ENCODE measurements around the gene SRCAP.

Gene SRCAP

GRCh38 chr16:30740364-30741251 lies 41.6 kb downstream of the SRCAP start:
- peak; percentile 97 for DNase-seq (ENCODE audit: low spot score)
- Histone ChIP-seq H3K27ac (ENCODE audit: poor library complexity, severe bottlenecking) (peak overlapping the region; percentile 97), H3K4me1 (ENCODE audit: insufficient read depth, poor library complexity, severe bottlenecking) (peaks cover 16% of the 10 kb centered on the region), H3K9me3 (ENCODE audit: severe bottlenecking) (no peaks in the 10 kb centered on the region), H3K36me3 (ENCODE audit: low read depth) (peaks cover 66% of the 10 kb centered on the region), H3K4me3 (ENCODE audit: severe bottlenecking) (peak overlapping the region; percentile 41), H3K27me3 (ENCODE audit: insufficient read depth, poor library complexity, severe bottlenecking) (no peaks in the 10 kb centered on the region)
- TF ChIP-seq, protein P1, sequence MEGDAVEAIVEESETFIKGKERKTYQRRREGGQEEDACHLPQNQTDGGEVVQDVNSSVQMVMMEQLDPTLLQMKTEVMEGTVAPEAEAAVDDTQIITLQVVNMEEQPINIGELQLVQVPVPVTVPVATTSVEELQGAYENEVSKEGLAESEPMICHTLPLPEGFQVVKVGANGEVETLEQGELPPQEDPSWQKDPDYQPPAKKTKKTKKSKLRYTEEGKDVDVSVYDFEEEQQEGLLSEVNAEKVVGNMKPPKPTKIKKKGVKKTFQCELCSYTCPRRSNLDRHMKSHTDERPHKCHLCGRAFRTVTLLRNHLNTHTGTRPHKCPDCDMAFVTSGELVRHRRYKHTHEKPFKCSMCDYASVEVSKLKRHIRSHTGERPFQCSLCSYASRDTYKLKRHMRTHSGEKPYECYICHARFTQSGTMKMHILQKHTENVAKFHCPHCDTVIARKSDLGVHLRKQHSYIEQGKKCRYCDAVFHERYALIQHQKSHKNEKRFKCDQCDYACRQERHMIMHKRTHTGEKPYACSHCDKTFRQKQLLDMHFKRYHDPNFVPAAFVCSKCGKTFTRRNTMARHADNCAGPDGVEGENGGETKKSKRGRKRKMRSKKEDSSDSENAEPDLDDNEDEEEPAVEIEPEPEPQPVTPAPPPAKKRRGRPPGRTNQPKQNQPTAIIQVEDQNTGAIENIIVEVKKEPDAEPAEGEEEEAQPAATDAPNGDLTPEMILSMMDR (IDR thresholded peaks at IDR 0.05; ENCODE audit: poor library complexity, severe bottlenecking) = no peak
- ATAC-seq (ENCODE audit: low read depth) = peak; percentile 76

DNA sequence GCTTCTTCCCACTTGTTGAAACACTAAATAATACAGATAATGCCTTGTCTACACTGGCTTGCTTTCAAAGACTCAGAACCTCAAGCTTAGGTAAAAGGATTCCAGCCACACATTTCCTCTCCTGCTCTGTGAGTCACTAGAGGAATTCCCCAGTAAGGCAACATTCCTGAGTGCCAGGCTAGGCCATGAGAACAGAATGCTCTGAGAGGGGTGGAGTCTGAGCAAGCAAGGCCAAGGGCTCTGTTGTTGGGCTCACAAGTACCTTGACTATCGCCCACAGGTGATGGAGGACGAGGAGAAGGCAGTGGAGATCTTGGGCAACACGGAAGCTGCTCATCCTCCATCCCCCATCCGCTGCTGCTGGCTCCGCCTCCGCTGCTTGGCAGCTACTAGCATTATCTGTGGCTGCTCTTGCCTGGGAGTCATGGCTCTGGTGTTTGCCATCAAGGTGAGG lies 42.5 kb downstream of the SRCAP start:
- H3K4me3 ChIP-seq (ENCODE audit: severe bottlenecking) = peak overlapping the region; percentile 41
- peaks cover 57% of the 10 kb centered on the region for H3K36me3 ChIP-seq (ENCODE audit: low read depth)
- H3K27ac ChIP-seq (ENCODE audit: poor library complexity, severe bottlenecking) = peak overlapping the region; percentile 97
- H3K4me1 ChIP-seq (ENCODE audit: insufficient read depth, poor library complexity, severe bottlenecking) = peaks cover 16% of the 10 kb centered on the region
- DNase-seq (ENCODE audit: low spot score) (peak; percentile 96), ATAC-seq (ENCODE audit: low read depth) (peak; percentile 86)
- H3K27me3 ChIP-seq (ENCODE audit: insufficient read depth, poor library complexity, severe bottlenecking) = no peaks in the 10 kb centered on the region
- H3K9me3 ChIP-seq (ENCODE audit: severe bottlenecking) = no peaks in the 10 kb centered on the region
- TF ChIP-seq, protein P1 (IDR thresholded peaks at IDR 0.05; ENCODE audit: poor library complexity, severe bottlenecking) = no peak

DNA sequence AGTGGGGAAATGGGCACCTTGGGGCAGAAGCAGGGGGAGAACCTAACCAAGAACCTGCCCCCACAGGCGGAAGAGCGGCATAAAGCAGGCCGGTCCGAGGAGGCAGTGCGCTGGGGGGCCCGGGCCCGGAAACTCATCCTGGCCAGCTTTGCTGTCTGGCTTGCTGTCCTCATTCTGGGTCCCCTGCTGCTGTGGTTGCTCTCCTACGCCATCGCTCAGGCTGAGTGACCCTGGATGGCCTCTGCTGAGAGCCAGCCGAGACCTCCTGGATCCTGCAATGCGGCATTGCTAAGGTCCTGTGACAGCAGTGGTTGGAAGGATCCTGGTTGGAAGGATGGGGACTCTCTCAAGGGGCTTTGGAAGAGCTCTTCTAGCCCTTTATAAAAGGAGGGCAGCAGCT lies 44.7 kb downstream of the SRCAP start:
- Histone ChIP-seq H3K36me3 (ENCODE audit: low read depth) (peaks cover 43% of the 10 kb centered on the region), H3K4me3 (ENCODE audit: severe bottlenecking) (no peak overlapping the region)

DNA sequence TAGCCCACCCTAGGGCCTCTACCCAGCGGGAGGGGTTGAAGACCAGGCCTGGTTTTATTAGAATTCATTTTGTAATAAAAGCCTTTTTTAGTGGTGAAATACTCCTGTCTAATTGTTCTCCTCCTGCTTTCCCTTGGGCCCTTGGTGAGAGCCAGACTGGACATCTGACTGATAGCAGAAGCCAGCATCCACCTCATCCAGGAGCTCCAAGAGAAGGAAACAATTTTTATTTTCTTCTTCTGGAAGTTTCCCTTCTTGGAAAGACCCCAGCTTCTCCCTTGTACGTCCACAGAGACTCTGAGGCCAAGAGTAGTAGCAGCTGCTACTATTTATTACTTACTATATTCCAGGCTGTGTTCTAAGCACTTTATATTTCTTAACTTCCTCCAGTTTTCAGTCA lies 45.2 kb downstream of the SRCAP start:
- peaks cover 39% of the 10 kb centered on the region for H3K36me3 ChIP-seq (ENCODE audit: low read depth)

More for the DNA sequence above, 44.7 kb downstream of the SRCAP start:
- TF ChIP-seq, protein P1 (IDR thresholded peaks at IDR 0.05; ENCODE audit: poor library complexity, severe bottlenecking) = no peak
- no peak for DNase-seq (ENCODE audit: low spot score)
- peaks cover 28% of the 10 kb centered on the region for H3K4me1 ChIP-seq (ENCODE audit: insufficient read depth, poor library complexity, severe bottlenecking)
- H3K9me3 ChIP-seq (ENCODE audit: severe bottlenecking) = no peaks in the 10 kb centered on the region
- H3K27ac ChIP-seq (ENCODE audit: poor library complexity, severe bottlenecking) = peak overlapping the region; percentile 97
- no peak for ATAC-seq (ENCODE audit: low read depth)
- no peaks in the 10 kb centered on the region for H3K27me3 ChIP-seq (ENCODE audit: insufficient read depth, poor library complexity, severe bottlenecking)

More for the DNA sequence above, 45.2 kb downstream of the SRCAP start:
- DNase-seq (ENCODE audit: low spot score) (no peak), ATAC-seq (ENCODE audit: low read depth) (no peak)
- TF ChIP-seq, protein P1 (IDR thresholded peaks at IDR 0.05; ENCODE audit: poor library complexity, severe bottlenecking) = no peak
- Histone ChIP-seq H3K4me1 (ENCODE audit: insufficient read depth, poor library complexity, severe bottlenecking) (peaks cover 28% of the 10 kb centered on the region), H3K27ac (ENCODE audit: poor library complexity, severe bottlenecking) (no peak overlapping the region), H3K27me3 (ENCODE audit: insufficient read depth, poor library complexity, severe bottlenecking) (no peaks in the 10 kb centered on the region), H3K4me3 (ENCODE audit: severe bottlenecking) (no peak overlapping the region), H3K9me3 (ENCODE audit: severe bottlenecking) (no peaks in the 10 kb centered on the region)
